ENCODE measurements around the gene NPFF. TPM values are rescaled to one million over a fixed set of nuclear protein-coding genes. Genes with fewer than 3 reads are reported as not detected.

Gene NPFF
- total RNA-seq, 1 experiment from 2014 or later, result not detected

GRCh38 chr12:53476769-53477209 is 30.5 kb downstream of the NPFF start:
- DNase-seq (ENCODE audit: low spot score), result no peak

GRCh38 chr12:53474819-53475218 is 32.5 kb downstream of the NPFF start:
- no peak for DNase-seq (ENCODE audit: low spot score)

- no peak for DNase-seq (ENCODE audit: low spot score)
Observed at GRCh38 chr12:53474077-53474476, 33.2 kb downstream of the NPFF start.

- no peak for DNase-seq (ENCODE audit: low spot score)
Observed at GRCh38 chr12:53472056-53472582, 35.2 kb downstream of the NPFF start.

- no peak for DNase-seq (ENCODE audit: low spot score)
Observed at GRCh38 chr12:53468282-53468681, 39.0 kb downstream of the NPFF start.

GRCh38 chr12:53467880-53468279 is 39.4 kb downstream of the NPFF start:
- no peak for DNase-seq (ENCODE audit: low spot score)

- DNase-seq (ENCODE audit: low spot score), result no peak
Observed at GRCh38 chr12:53467082-53467481, 40.2 kb downstream of the NPFF start.

GRCh38 chr12:53466640-53467039 is 40.6 kb downstream of the NPFF start:
- DNase-seq (ENCODE audit: low spot score), result no peak

GRCh38 chr12:53465679-53466078 is 41.6 kb downstream of the NPFF start:
- no peak for DNase-seq (ENCODE audit: low spot score)

- no peak for DNase-seq (ENCODE audit: low spot score)
Observed at GRCh38 chr12:53464685-53465418, 42.4 kb downstream of the NPFF start.

- no peak for DNase-seq (ENCODE audit: low spot score)
Observed at GRCh38 chr12:53463802-53464560, 43.3 kb downstream of the NPFF start.

- DNase-seq (ENCODE audit: low spot score), result no peak
Observed at GRCh38 chr12:53462935-53463334, 44.3 kb downstream of the NPFF start.

GRCh38 chr12:53461591-53461990 is 45.7 kb downstream of the NPFF start:
- no peak for DNase-seq (ENCODE audit: low spot score)

GRCh38 chr12:53461059-53461458 is 46.2 kb downstream of the NPFF start:
- no peak for DNase-seq (ENCODE audit: low spot score)

GRCh38 chr12:53459097-53459496 is 48.2 kb downstream of the NPFF start:
- DNase-seq (ENCODE audit: low spot score), result no peak

Other genes starting within 250 kb of the NPFF start
- gene ESPL1, start 239.2 kb downstream of the NPFF start, total RNA-seq (2014; rRNA removed; shearing (Covaris generic)), result 19.1 and 29.4 TPM in 2 replicates
- 407 and 456 TPM in 2 replicates for gene PFDN5, start 211.9 kb downstream of the NPFF start, total RNA-seq (2014; rRNA removed; shearing (Covaris generic))
- 65.1 and 74.0 TPM in 2 replicates for gene MYG1, start 207.8 kb downstream of the NPFF start, total RNA-seq (2014; rRNA removed; shearing (Covaris generic))
- 48.4 and 62.9 TPM in 2 replicates for gene AAAS, start 185.9 kb downstream of the NPFF start, total RNA-seq (2014; rRNA removed; shearing (Covaris generic))
- gene SP7, start 171.1 kb downstream of the NPFF start, total RNA-seq (2014; rRNA removed; shearing (Covaris generic)), result 0.05 TPM in 1 of 2 replicates, not detected in the other
- gene SP1, start 127.3 kb downstream of the NPFF start, total RNA-seq (2014; rRNA removed; shearing (Covaris generic)), result 30.2 and 32.8 TPM in 2 replicates
- 0.57 TPM in 1 of 2 replicates, not detected in the other for gene AMHR2, start 83.6 kb downstream of the NPFF start, total RNA-seq (2014; rRNA removed; shearing (Covaris generic))
- 75.2 and 180 TPM in 2 replicates for gene PRR13, start 65.8 kb downstream of the NPFF start, total RNA-seq (2014; rRNA removed; shearing (Covaris generic))
- 107 and 137 TPM in 2 replicates for gene PCBP2, start 55.4 kb downstream of the NPFF start, total RNA-seq (2014; rRNA removed; shearing (Covaris generic))
- gene MAP3K12, start 8.0 kb downstream of the NPFF start, total RNA-seq (2014; rRNA removed; shearing (Covaris generic)), result 14.0 and 14.7 TPM in 2 replicates
- gene TARBP2, start 6.2 kb downstream of the NPFF start, total RNA-seq (2014; rRNA removed; shearing (Covaris generic)), result 53.2 and 60.0 TPM in 2 replicates
- 3.9 and 9.2 TPM in 2 replicates for gene ATF7, start 118.9 kb upstream of the NPFF start, total RNA-seq (2014; rRNA removed; shearing (Covaris generic))
- gene ATP5MC2, start 168.6 kb upstream of the NPFF start, total RNA-seq (2014; rRNA removed; shearing (Covaris generic)), result 393 and 458 TPM in 2 replicates
- 36.8 and 40.2 TPM in 2 replicates for gene CALCOCO1, start 220.0 kb upstream of the NPFF start, total RNA-seq (2014; rRNA removed; shearing (Covaris generic))
- not detected in 2 replicates for gene CISTR, start 244.5 kb upstream of the NPFF start, total RNA-seq (2014; rRNA removed; shearing (Covaris generic))

Data from A172 (cell line).